Endothelial cell (in vitro differentiated cells): ENCODE results near the gene KIF20A. TPM values are rescaled to one million over a fixed set of nuclear protein-coding genes. Genes with fewer than 3 reads are reported as not detected.

ENCODE experiments used
- DNase-seq: peaks from one replicate; pipeline ENCODE4 v3.0.0; 2021; ENCODE audit warnings: low spot score
- H3K27ac Mint-ChIP-seq: one replicate; pipeline ENCODE4 v1.8.0; 2021; ENCODE audit warnings: mixed read lengths, inconsistent platforms; ENCODE audit not compliant: unreplicated experiment
- H3K27me3 Mint-ChIP-seq: one replicate; pipeline ENCODE4 v1.8.0; 2021; ENCODE audit warnings: mild to moderate bottlenecking, moderate library complexity, mixed read lengths, inconsistent platforms; ENCODE audit not compliant: unreplicated experiment
- H3K36me3 Mint-ChIP-seq: one replicate; pipeline ENCODE4 v1.8.0; 2021; ENCODE audit warnings: mild to moderate bottlenecking, low read depth, mixed read lengths, inconsistent platforms; ENCODE audit not compliant: unreplicated experiment
- H3K4me1 Mint-ChIP-seq: one replicate; pipeline ENCODE4 v1.8.0; 2021; ENCODE audit warnings: mild to moderate bottlenecking, mixed read lengths, inconsistent platforms; ENCODE audit not compliant: unreplicated experiment
- H3K4me3 Mint-ChIP-seq: one replicate; pipeline ENCODE4 v1.8.0; 2021; ENCODE audit warnings: mild to moderate bottlenecking, mixed read lengths, inconsistent platforms; ENCODE audit not compliant: unreplicated experiment
- H3K9me3 Mint-ChIP-seq: one replicate; pipeline ENCODE4 v1.8.0; 2021; ENCODE audit warnings: mixed read lengths, inconsistent platforms; ENCODE audit not compliant: unreplicated experiment
- total RNA-seq: library from RNA; stranded (reverse); fragmentation: NEBNext Ultra II Directional; extraction: Animal tissue kit (Norgen Biotek cat#: 25700); gene quantifications from one replicate; pipeline ENCODE4 v1.2.1, GENCODE V29; 2021; ENCODE audit not compliant: unreplicated experiment
- TF ChIP-seq, protein P1 (sequence below): fragments of 200-600 bp; sonication (generic); IDR thresholded peaks from one replicate; pipeline ENCODE4 v1.5.0; 2021; ENCODE audit warnings: antibody characterized with exemption; ENCODE audit not compliant: unreplicated experiment

Gene KIF20A
- total RNA-seq, 1 donor from 2014 or later = 10.3 TPM

DNA sequence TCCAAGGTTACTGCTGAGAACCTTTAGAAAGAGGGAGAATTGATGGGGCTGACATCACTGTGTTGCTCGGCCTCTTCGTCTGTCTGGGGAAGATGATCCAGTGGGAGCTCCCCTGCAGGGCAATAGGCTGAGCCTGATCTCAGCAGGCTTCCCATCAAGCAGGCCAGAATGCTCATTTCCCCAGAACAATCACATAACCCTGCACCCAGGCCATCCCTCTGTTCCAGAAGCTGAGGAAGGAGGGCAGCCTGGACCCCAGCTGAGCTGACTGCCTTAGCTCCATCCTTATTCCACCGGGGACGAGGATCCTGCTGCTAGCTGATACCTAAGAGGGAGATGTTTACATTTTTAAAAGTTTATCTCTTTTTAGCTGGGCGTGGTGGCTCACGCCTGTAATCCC, 45.8 kb downstream of the KIF20A start:
- TF ChIP-seq, protein P1, sequence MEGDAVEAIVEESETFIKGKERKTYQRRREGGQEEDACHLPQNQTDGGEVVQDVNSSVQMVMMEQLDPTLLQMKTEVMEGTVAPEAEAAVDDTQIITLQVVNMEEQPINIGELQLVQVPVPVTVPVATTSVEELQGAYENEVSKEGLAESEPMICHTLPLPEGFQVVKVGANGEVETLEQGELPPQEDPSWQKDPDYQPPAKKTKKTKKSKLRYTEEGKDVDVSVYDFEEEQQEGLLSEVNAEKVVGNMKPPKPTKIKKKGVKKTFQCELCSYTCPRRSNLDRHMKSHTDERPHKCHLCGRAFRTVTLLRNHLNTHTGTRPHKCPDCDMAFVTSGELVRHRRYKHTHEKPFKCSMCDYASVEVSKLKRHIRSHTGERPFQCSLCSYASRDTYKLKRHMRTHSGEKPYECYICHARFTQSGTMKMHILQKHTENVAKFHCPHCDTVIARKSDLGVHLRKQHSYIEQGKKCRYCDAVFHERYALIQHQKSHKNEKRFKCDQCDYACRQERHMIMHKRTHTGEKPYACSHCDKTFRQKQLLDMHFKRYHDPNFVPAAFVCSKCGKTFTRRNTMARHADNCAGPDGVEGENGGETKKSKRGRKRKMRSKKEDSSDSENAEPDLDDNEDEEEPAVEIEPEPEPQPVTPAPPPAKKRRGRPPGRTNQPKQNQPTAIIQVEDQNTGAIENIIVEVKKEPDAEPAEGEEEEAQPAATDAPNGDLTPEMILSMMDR = no peak
- Mint-ChIP-seq H3K27me3 (peaks cover 2% of the 10 kb centered on the region), H3K36me3 (peaks cover 3% of the 10 kb centered on the region), H3K4me1 (no peaks in the 10 kb centered on the region), H3K27ac (no peak overlapping the region), H3K9me3 (peaks cover 4% of the 10 kb centered on the region), H3K4me3 (no peak overlapping the region)
- no peak for DNase-seq

DNA sequence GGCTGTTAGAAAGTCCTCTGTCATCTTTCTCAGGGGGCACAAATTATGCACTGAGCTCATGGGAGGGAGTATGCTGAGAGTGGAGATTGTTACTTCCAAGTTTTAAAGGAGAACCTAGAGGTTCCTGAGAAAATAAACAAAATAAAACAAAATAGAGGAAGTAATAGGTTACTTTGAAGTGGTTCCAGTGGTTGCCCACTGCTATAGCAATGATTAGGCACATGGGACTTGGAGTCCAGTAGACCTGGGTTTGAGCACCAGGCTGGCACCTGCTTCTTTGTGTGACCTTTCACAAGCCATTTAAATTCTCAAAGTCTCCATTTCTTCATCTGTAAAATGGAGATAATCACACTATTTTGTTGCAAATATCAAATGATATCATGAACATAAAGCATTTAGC, 48.0 kb downstream of the KIF20A start:
- Mint-ChIP-seq H3K27me3 (peaks cover 4% of the 10 kb centered on the region), H3K4me3 (no peak overlapping the region), H3K4me1 (no peaks in the 10 kb centered on the region), H3K9me3 (peaks cover 4% of the 10 kb centered on the region), H3K36me3 (peaks cover 3% of the 10 kb centered on the region), H3K27ac (no peak overlapping the region)
- DNase-seq = no peak
- TF ChIP-seq, protein P1 = no peak

DNA sequence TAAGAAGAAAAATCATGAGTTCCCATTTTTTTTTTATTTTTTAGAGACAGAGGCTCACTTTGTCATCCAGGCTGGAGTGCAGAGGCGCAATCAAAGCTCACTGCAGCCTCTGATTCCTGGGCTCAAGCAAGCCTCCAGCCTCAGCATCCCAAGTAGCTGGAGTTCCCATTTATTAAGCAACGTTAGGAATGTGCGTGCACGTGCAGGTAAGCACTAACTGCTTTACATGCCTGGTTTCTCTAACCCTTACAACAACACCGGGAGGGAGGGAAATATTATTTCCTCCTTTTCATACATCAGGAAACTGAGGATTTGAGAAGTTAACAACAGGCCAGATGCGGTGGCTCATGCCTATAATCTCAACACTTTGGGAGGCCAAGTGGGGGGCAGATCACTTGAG, 50.5 kb downstream of the KIF20A start:
- Mint-ChIP-seq H3K9me3 (peaks cover 4% of the 10 kb centered on the region), H3K27ac (no peak overlapping the region), H3K27me3 (peaks cover 4% of the 10 kb centered on the region), H3K36me3 (peaks cover 3% of the 10 kb centered on the region), H3K4me3 (no peak overlapping the region), H3K4me1 (no peaks in the 10 kb centered on the region)
- TF ChIP-seq, protein P1 = no peak
- DNase-seq = no peak

DNA sequence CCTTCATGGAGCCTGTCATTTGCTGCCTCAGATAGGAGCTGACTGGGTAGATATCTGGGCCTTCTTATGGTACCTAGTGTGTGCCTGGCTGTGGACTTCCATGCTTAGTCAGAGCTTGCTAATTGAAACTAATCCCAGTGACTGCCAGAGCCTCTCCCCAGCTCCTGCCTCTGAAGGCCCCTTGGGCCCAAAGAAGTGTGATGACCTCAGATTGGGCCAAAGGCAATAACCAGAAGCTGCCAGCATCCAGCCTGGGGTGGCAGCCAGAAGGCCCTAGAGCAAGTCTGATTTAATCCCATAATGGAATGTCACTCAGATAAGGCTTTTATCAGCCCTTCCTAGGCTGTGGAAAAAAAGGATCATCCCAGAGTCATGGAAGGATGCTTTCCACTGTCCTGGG, 51.3 kb downstream of the KIF20A start:
- peaks cover 4% of the 10 kb centered on the region for H3K27me3 Mint-ChIP-seq
- no peak overlapping the region for H3K27ac Mint-ChIP-seq
- H3K4me1 Mint-ChIP-seq = no peaks in the 10 kb centered on the region
- TF ChIP-seq, protein P1 = no peak
- peaks cover 3% of the 10 kb centered on the region for H3K36me3 Mint-ChIP-seq
- peaks cover 4% of the 10 kb centered on the region for H3K9me3 Mint-ChIP-seq
- DNase-seq = no peak
- H3K4me3 Mint-ChIP-seq = no peak overlapping the region

DNA sequence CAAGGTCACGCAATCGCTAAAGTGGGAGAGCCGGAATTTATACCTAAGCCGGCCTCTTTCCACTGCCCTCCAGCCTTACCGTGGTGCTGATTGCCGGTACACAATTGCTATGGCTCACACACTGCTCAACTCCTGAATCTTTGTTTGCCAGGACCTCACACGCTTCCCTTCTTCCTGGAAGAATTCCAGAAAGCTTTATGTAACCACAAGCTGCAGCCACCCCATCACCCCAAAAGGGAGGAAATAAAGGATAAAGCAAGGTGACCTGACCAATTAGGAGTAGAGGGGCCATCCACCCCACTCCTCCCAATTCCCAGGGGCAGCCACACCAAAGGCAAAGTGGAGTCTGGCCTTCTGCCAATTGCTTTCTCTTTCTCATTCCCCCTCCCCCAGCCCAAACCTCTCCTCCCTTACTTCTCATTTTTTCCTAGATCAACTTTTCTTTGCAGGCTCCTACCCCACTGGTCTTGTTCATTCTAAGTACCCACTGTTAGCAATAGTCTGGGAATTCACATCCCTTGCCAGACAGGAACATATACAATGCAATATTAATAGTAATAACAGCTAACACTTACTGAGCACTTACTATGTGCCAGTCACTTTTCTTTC, 52.2 kb downstream of the KIF20A start:
- H3K4me1 Mint-ChIP-seq = no peaks in the 10 kb centered on the region
- H3K36me3 Mint-ChIP-seq = peaks cover under 1% of the 10 kb centered on the region
- no peak for DNase-seq
- no peak overlapping the region for H3K27ac Mint-ChIP-seq
- no peak overlapping the region for H3K4me3 Mint-ChIP-seq
- peaks cover 2% of the 10 kb centered on the region for H3K27me3 Mint-ChIP-seq
- TF ChIP-seq, protein P1 = no peak
- peaks cover 1% of the 10 kb centered on the region for H3K9me3 Mint-ChIP-seq
